ENCODE data around the gene VSIG8.

DNA sequence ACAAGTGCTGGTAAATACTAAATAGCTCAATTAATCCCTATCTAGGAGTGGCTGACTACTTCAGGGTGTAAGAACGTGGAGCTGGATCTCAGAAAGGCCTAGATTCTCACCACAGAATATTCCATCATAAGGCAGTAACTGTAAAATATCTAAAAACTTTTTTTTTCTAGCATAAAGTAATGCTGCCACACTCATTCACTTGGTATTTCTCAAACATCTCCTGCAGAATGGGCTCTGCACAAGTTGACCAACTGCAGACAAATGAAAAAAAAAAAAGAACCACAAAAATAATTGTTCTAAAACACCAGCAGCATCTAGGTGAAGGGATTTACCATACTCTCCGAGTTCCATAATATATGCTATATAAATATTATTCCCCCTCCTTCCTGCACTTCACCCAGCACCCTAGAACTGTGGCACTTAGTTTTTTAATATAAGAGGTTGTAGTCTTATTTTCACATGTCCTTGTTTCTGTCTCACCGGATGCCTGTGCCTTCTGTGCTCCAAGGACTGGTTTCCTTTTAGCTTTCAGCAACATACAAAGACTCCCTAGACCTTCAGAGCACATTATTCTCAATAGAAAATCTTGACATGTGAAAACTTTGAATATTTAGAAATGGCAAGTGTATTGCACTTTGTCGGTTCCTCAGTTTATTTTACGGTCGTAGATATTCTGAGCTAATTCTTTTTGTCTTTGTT, 8.9 kb downstream of the VSIG8 start:
- TF ChIP-seq, protein P1, sequence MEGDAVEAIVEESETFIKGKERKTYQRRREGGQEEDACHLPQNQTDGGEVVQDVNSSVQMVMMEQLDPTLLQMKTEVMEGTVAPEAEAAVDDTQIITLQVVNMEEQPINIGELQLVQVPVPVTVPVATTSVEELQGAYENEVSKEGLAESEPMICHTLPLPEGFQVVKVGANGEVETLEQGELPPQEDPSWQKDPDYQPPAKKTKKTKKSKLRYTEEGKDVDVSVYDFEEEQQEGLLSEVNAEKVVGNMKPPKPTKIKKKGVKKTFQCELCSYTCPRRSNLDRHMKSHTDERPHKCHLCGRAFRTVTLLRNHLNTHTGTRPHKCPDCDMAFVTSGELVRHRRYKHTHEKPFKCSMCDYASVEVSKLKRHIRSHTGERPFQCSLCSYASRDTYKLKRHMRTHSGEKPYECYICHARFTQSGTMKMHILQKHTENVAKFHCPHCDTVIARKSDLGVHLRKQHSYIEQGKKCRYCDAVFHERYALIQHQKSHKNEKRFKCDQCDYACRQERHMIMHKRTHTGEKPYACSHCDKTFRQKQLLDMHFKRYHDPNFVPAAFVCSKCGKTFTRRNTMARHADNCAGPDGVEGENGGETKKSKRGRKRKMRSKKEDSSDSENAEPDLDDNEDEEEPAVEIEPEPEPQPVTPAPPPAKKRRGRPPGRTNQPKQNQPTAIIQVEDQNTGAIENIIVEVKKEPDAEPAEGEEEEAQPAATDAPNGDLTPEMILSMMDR (IDR thresholded peaks at IDR 0.05; ENCODE audit: low read depth, low read length), result no peak
- TF ChIP-seq MAX (IDR thresholded peaks at IDR 0.05; ENCODE audit: low read depth, low read length) (no peak), POLR2A (IDR thresholded peaks at IDR 0.05; ENCODE audit: extremely low read depth, insufficient read length) (no peak), MYC (IDR thresholded peaks at IDR 0.05; ENCODE audit: low read depth, low read length) (no peak)
